Keratinocyte (primary cell): ENCODE results near the gene GALNS. TPM values are rescaled to one million over a fixed set of nuclear protein-coding genes. Genes with fewer than 3 reads are reported as not detected.

ENCODE experiments used
- DNase-seq: peaks from one replicate; pipeline ENCODE4 v3.0.0-alpha.2; 2011; ENCODE audit warnings: low read depth, missing footprints, low spot score
- FAIRE-seq: peaks from 2 replicates; lab custom pipeline; 2011; peaks lifted over from hg19 to GRCh38; lab: Jason Lieb, UNC
- H2AFZ ChIP-seq: 2 replicates; pipeline ENCODE4 v1.6.0; 2012; ENCODE audit warnings: low read length, control low read depth, inconsistent platforms; ENCODE audit not compliant: control insufficient read depth
- H3K27ac ChIP-seq: 2 replicates; pipeline ENCODE4 v1.5.1; 2011; ENCODE audit warnings: low read length; ENCODE audit not compliant: control insufficient read depth, insufficient read depth
- H3K27me3 ChIP-seq: 3 replicates; pipeline ENCODE4 v1.6.0; 2011; ENCODE audit warnings: low read length; ENCODE audit not compliant: control insufficient read depth, insufficient read depth; ENCODE audit errors: extremely low read depth
- H3K36me3 ChIP-seq, 2 experiments: 2 replicates in 1 of 2; 3 replicates in 1 of 2; pipeline ENCODE4 v1.5.1; 2011; ENCODE audit warnings: low read length in 2 of 2, mild to moderate bottlenecking in 1 of 2; ENCODE audit not compliant: control insufficient read depth in 2 of 2, insufficient read depth in 2 of 2; ENCODE audit errors: extremely low read depth in 1 of 2
- H3K4me1 ChIP-seq: 3 replicates; pipeline ENCODE4 v1.5.1; 2011; ENCODE audit warnings: low read length; ENCODE audit not compliant: control insufficient read depth, insufficient read depth; ENCODE audit errors: extremely low read depth
- H3K4me2 ChIP-seq: 3 replicates; pipeline ENCODE4 v1.6.0; 2011; ENCODE audit warnings: low read depth, low read length; ENCODE audit not compliant: control insufficient read depth, insufficient read depth; ENCODE audit errors: extremely low read depth
- H3K4me3 ChIP-seq, 3 experiments: fragments of 200-600 bp in 1 of 3; sonication (generic) in 1 of 3; 2 replicates in 2 of 3; 3 replicates in 1 of 3; pipeline ENCODE4 v1.5.1; 2011 to 2016; ENCODE audit warnings: low read length in 3 of 3, mild to moderate bottlenecking in 3 of 3, control low read depth in 2 of 3, inconsistent platforms in 1 of 3, low read depth in 1 of 3, mixed read lengths in 1 of 3, mixed run types in 1 of 3, moderate library complexity in 1 of 3; ENCODE audit not compliant: control insufficient read depth in 2 of 3, insufficient read depth in 2 of 3; ENCODE audit errors: extremely low read depth in 1 of 3
- H3K79me2 ChIP-seq: 2 replicates; pipeline ENCODE4 v1.6.0; 2012; ENCODE audit warnings: low read length; ENCODE audit not compliant: control insufficient read depth, insufficient read depth
- H3K9ac ChIP-seq: 3 replicates; pipeline ENCODE4 v1.6.0; 2011; ENCODE audit warnings: low read length; ENCODE audit not compliant: control insufficient read depth, insufficient read depth; ENCODE audit errors: extremely low read depth
- H3K9me1 ChIP-seq: 3 replicates; pipeline ENCODE4 v1.6.0; 2011; ENCODE audit warnings: low read length; ENCODE audit not compliant: control insufficient read depth, insufficient read depth; ENCODE audit errors: extremely low read depth
- H3K9me3 ChIP-seq: 2 replicates; pipeline ENCODE4 v1.5.1; 2012; ENCODE audit warnings: low read depth, low read length; ENCODE audit not compliant: control insufficient read depth
- H4K20me1 ChIP-seq: 3 replicates; pipeline ENCODE4 v1.6.0; 2011; ENCODE audit warnings: low read length; ENCODE audit not compliant: control insufficient read depth, insufficient read depth; ENCODE audit errors: extremely low read depth
- CTCF ChIP-seq, 3 experiments: IDR thresholded peaks in 1 of 3; conservative IDR thresholded peaks in 1 of 3; optimal IDR thresholded peaks in 1 of 3; 2 replicates in 2 of 3; 3 replicates in 1 of 3; pipeline versions ENCODE3 to v1.5.1; 2011; ENCODE audit warnings: low read length in 3 of 3, mild to moderate bottlenecking in 3 of 3, moderate library complexity in 2 of 3, control low read depth in 1 of 3, inconsistent platforms in 1 of 3; ENCODE audit not compliant: insufficient read depth in 2 of 3; ENCODE audit errors: extremely low read depth in 1 of 3
- EZH2 ChIP-seq: IDR thresholded peaks from one replicate; pipeline ENCODE4 v1.6.1; 2012; ENCODE audit warnings: inconsistent platforms, mild to moderate bottlenecking, low read length, moderate library complexity
- dilution Hi-C: fragments of 300-500 bp; cut with MboI; formaldehyde crosslinking; loops from one replicate; pipeline ENCODE4 v1.7.0; 2020; ENCODE audit warnings: low sequenced_read_pairs; ENCODE audit not compliant: extremely low pct_ligation_motif_present
- polyA plus RNA-seq, 5 experiments: library from polyadenylated mRNA; depleted of rRNA in 3 of 5; stranded (reverse) in 3 of 5; stranded (forward) in 1 of 5; unstranded in 1 of 5; fragments of >200 nt; gene quantifications; 1 replicate in 1 of 5; 2 replicates in 3 of 5; 3 replicates in 1 of 5; pipeline versions ENCODE4 v1.2.1 to v1.2.3, GENCODE V29; 2011 to 2012; ENCODE audit warnings: missing spikeins in 2 of 5, low read depth in 1 of 5, low replicate concordance in 1 of 5

The GALNS gene
- polyA plus RNA-seq, 1 donor (not counting 4 experiments of a cell fraction or from before 2014, with no cell fraction given), result 8.3 TPM

- DNase-seq (no peak), FAIRE-seq (no peak)
- H3K4me2 ChIP-seq, result no peak overlapping the region
- no peak overlapping the region for H3K4me3 ChIP-seq
- H2AFZ ChIP-seq, result no peak overlapping the region
- no peaks in the 10 kb centered on the region for H3K9me3 ChIP-seq
- no peaks in the 10 kb centered on the region for H3K27me3 ChIP-seq
- H3K4me1 ChIP-seq, result peaks cover 5% of the 10 kb centered on the region
- dilution Hi-C loops, result no loop called here
- H4K20me1 ChIP-seq, result no peaks in the 10 kb centered on the region
- H3K27ac ChIP-seq, result no peak overlapping the region
- no peaks in the 10 kb centered on the region for H3K9me1 ChIP-seq
- no peak overlapping the region for H3K9ac ChIP-seq
- H3K79me2 ChIP-seq, result peaks cover 5% of the 10 kb centered on the region
- peaks cover 3 to 18% of the 10 kb centered on the region in 2 experiments for H3K36me3 ChIP-seq
- TF ChIP-seq CTCF (optimal IDR thresholded peaks at IDR 0.05 in 1 of 3, IDR thresholded peaks at IDR 0.05 in 1 of 3, conservative IDR thresholded peaks at IDR 0.05 in 1 of 3; ENCODE audit: extremely low read depth in 1 of 3, insufficient read depth in 2 of 3, low read length in 3 of 3) (no peak), EZH2 (no peak)
These were observed 2.8 kb upstream of the GALNS start for GRCh38 chr16:88859381-88860091.

- peak overlapping the region; percentile 70 to 100 (median 82) for H3K4me3 ChIP-seq
- H3K36me3 ChIP-seq, result peaks cover 7 to 18% of the 10 kb centered on the region in 2 experiments
These were observed 1.1 kb upstream of the GALNS start for GRCh38 chr16:88857728-88858339.

More at GRCh38 chr16:88857728-88858339, 1.1 kb upstream of the GALNS start:
- Histone ChIP-seq H3K9ac (peak overlapping the region; percentile 94), H3K9me3 (no peaks in the 10 kb centered on the region), H3K4me1 (peaks cover 5% of the 10 kb centered on the region), H3K4me2 (peak overlapping the region; percentile 75), H3K27ac (peak overlapping the region; percentile 19), H2AFZ (peak overlapping the region; percentile 98), H3K9me1 (no peaks in the 10 kb centered on the region), H3K79me2 (peaks cover 5% of the 10 kb centered on the region), H3K27me3 (no peaks in the 10 kb centered on the region), H4K20me1 (no peaks in the 10 kb centered on the region)
- dilution Hi-C loops, result no loop called here
- DNase-seq, result peak; percentile 17
- TF ChIP-seq EZH2, result no peak
- peak; percentile 88 to 92 (median 89) for TF ChIP-seq CTCF (optimal IDR thresholded peaks at IDR 0.05 in 1 of 3, IDR thresholded peaks at IDR 0.05 in 1 of 3, conservative IDR thresholded peaks at IDR 0.05 in 1 of 3; ENCODE audit: extremely low read depth in 1 of 3, insufficient read depth in 2 of 3, low read length in 3 of 3)
- peak; percentile 44 for FAIRE-seq
